HG03469 (cell line): ENCODE results near the gene SMARCA2.
A peak's percentile ranks its signal among the peaks of the same experiment; 100 is the strongest.

Source experiments
- ATAC-seq: cut with Tn5 transposase; IDR thresholded peaks from one replicate; pipeline ENCODE4 v1.9.1; 2021; ENCODE audit warnings: mild to moderate bottlenecking, moderate library complexity, moderate number of reproducible peaks; ENCODE audit not compliant: unreplicated experiment

SMARCA2 gene

DNA sequence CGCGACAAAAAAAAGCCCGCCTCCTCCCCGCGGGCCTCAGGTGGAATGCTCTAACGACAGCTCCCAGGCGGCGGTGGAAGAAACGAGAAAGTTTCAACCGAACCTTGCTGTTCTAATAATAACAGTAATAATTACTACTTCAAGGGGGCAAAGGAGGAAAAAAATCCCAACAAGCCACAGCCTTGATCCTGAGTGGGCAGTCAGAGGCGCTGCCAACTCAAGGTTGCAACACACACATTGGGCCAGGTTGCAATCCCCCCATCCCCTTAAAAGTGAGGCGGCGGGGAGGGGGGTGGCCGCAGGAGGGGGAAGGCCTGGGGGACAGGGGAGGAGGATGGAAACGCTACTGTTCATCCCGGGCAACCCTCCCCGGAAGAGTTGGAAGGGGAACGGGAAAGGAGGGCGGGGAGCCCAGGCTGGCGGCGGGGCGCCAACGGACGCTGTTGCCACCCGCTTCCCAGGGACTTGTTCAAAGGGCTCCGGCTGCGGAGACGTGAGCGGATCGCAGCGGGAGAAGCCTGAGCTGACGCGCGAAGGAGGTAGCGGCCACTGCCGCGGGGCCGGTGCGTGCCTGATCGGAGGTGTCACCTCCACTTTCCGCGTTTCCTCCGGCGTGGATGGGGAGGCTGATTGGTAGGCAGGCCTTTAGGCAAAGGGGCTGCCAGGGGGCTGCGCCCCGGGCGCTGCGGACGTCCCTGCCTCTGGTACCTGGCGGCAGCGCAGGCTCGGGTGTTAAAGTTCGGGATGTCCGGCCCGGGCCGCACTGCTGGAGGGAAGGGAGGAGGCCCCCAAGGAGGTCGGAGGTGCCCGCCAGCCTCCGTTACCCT, 647 bp downstream of the SMARCA2 start:
- no peak for ATAC-seq

DNA sequence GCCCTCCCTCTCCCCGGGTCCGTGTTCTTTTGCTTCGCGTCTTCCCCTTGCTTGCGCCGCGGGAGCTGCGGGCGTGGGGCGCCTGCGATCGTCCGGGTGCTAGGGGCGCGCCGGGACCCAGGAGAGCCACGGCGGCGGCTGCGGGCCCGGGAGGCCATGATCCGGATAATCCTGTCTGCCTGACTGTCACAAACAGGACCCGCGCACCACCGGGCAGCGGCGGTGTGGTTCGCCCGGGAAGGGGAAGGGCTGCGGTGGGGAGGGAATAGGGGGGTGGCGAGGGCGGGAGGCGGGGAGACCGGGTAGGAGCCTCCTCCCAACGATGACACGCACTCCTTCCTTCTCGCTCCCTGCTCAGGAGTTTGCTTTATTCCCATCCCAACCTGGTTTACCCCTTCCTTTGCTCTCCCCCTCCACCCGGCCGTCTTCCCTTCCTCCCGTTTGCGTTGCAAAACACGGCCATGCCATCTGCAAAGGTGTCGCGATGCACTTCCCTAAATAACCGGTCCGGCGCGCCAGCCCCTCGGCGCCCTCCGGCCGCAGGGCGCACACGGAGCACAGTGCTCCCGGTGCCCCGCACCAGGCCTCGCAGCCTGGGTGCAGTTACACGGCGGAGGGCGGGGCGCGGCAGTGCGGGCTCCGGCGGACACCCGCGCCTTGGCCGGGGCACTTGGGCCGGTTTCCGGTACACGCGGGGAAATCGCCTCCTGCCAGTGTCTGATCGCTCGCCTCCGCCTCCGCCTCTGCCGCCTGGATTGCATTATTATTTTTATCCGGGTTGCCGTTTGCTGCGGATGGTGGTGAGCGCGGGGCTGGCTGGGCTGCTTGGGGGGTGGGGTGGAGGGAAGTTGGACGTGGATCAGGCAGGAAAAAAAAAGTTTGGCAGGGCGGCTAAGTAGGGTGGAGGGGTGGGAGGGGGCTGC, 1.5 kb downstream of the SMARCA2 start:
- no peak for ATAC-seq

- peak; percentile 24 for ATAC-seq
These were observed 2.4 kb downstream of the SMARCA2 start for GRCh38 chr9:2017331-2018161.

GRCh38 chr9:2018162-2018643, 3.1 kb downstream of the SMARCA2 start:
- no peak for ATAC-seq

DNA sequence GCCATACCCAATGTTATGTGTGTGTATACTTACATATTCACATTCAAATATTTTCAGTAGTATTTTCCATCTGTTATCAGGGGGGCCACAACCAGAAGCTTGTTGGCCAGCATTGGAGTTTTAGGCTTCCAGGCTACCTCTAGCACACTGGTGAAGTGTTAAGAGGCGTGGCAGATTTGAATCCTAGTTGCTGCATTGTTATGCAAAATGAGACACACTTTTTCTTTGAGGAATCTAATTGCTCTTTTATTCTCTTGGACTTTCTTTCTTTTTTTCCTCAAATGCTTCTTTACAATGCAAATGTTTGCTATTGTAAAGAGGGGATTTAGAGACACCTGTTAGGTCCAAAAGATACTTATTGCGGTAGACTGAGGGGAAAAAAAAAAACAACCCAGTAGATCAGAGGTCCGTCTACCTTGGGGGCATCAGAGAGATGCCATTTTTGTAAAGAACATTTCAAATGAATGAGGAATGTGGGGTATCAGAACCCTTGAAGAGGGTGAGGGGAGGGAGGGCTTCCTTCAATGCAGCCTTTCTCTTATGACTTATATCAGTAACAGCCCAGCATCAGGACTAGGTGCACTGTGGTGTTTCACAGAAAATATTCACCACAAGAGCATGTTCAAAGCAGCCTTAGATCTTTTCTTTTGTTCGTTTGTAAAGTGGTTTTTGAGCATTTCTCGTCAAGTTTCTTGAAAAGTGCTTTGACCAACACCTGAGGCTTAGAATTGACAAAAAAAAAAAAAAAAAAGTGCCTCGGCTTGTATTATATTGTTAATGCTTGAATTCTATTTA, 3.8 kb downstream of the SMARCA2 start:
- no peak for ATAC-seq

DNA sequence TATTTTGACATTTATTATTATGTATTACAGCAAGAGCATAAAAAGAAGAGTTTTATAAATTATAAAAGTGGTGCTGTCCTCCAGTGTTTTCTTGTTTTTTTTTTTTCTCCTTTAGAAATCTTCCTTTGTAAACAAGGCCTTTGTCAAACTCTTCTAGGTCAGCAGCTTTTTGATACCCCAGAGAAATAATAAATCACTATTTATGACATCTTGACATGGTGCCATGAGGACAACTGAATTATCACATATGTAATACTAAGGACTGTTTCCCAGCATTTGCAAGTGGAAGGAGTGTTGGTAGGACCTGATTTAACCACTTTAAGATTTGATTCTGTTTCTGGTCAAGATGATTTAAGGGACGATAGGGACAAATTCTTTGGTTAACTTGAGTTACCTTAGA, 4.6 kb downstream of the SMARCA2 start:
- ATAC-seq = no peak

DNA sequence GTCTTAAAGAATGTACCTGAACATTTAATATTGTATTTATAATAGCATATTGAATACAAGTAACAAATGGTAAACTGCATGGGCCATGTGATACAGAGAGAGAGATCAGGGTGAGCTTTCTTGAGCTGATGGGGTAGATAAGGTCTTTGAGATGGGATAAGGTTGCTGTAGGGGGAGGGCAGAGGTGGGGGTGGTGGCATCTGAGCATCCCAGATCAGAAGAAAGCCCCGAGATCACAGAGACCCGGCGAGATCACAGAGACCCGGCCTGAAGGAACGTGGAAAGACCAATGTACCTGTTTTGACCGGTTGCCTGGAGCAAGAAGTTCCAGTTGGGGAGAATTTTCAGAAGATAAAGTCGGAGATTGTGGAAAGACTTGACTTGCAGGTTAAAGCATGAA, 6.6 kb downstream of the SMARCA2 start:
- no peak for ATAC-seq

- ATAC-seq = no peak
These were observed 7.4 kb downstream of the SMARCA2 start for GRCh38 chr9:2022560-2022959.

DNA sequence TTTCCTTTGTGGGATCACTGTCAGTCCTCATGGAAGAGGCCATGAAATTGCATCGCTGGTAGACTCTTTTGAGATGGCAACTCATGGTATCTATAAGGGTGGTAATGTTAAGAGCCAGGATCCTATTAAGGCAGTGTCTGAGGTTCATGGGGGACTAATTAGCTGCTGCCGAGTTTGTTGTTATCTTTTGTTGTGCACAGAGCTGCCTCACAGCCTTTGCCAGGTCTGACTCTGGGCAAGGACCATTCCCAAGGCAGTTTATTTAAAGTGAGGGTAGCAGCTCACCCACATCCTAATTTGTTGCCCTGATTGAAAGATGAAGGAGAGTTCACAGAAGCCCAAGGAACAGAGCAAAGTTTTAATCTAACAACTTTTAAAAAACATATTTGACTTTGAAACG, 7.9 kb downstream of the SMARCA2 start:
- ATAC-seq = no peak

- ATAC-seq = no peak
These were observed 8.4 kb downstream of the SMARCA2 start for GRCh38 chr9:2023532-2023931.

DNA sequence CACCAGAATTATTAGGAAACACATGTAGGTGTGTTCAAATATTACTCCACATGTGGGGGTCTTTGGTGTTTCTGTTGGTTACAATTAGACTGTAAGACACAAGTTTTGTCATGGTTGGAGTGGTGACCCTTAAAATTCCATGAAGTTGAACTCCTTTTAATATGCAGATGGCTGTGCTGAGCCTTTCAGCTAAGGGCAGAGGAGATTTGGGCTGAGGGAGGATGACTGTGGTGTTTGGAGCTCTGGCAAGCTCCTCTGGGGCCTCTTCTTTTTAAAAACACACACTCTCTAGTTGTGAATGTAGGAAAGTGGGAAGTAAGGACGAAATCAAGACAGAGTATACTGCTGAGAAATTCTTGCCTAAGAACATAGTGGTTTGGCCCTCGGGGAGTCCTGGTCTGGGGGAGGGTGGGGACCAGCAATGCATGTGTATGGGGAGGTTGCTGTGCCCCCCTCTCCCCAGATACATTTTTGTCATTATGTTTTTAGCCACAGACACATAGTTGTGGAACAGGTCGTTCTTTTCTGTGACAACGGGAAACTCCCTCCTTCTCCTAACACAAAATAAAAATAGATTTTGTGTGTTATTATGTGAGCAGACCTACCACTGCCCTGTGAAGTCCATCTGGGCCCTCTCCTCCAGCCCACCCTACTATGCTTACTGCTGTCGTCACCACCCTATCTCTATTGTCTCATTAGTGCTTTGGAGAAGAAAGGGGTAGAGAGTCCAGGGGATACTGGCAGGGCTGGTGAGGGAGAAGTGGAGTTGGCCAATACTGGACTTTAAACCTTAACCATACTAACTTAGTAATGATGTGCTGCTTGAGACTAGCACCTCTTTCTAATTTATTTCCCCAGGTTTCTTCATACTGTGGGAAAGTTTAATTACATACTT, 10.0 kb downstream of the SMARCA2 start:
- no peak for ATAC-seq

DNA sequence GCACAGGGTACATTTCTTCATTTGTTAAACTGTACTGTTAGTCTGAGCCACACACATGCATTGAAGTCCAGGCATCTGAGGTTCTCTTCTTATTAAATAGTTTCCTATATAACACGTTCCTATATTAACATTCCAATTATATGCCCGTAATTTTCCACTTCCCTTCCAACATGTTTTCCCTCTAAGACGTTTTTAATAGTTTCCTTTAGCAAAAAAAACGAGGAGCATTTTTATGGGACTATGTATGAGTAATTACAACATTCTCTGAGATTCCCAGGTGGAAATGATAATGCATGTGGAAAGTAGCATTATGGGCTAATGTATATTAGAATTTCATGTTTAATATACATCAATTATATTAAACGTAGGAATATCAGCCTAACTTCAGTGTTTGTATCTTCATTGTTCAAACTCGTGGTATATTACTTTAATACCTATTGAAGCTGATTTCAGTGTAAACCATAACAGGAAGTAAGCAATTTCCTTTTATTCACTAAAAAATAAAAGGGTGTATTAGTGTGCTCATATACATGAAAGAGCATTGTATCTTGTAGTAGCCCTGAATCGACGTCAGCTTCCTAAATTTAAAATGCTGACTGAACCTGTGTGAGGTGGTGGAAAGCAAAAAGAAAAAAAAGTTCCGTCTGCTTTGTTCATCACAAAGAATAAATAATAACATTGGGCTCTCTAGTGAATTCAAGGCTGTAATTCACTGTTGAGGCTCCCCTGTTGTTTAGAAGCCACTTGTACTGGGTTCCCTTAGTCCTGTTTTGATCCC, 11.3 kb downstream of the SMARCA2 start:
- no peak for ATAC-seq

GRCh38 chr9:2027543-2028160, 12.5 kb downstream of the SMARCA2 start:
- ATAC-seq = no peak

DNA sequence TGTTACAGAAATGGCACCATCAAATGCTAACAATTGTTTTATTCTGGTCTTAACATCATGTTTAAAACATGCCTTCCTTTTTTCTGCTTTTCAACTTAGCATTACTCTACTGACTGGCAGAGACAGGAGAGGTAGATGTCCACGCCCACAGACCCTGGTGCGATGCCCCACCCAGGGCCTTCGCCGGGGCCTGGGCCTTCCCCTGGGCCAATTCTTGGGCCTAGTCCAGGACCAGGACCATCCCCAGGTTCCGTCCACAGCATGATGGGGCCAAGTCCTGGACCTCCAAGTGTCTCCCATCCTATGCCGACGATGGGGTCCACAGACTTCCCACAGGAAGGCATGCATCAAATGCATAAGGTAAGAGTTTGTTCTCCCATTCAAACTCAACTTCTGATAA, 13.7 kb downstream of the SMARCA2 start:
- no peak for ATAC-seq

DNA sequence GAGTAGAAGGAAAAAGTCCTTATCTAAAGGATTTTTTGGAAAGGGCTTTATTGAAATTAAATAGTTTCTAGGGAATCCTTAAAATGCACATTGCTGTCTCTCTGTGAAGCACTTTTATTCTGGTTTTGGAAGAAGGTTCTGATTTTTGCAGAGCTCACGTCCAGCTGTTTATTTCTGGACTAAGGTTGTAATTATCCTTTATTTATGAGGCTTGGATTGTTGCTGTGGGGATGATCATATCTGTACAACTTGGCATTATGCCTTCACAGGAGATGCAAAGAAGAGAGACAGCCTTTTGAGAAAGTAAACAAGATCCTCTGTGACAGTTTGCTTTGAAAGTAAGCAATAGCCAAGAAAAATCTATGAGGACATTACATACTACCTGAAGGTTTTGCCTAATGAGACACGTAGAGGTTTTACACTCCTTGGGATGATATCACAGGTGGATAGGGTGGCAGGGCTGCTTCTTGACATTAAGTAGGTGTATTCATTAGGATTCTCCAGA, 14.6 kb downstream of the SMARCA2 start:
- no peak for ATAC-seq

DNA sequence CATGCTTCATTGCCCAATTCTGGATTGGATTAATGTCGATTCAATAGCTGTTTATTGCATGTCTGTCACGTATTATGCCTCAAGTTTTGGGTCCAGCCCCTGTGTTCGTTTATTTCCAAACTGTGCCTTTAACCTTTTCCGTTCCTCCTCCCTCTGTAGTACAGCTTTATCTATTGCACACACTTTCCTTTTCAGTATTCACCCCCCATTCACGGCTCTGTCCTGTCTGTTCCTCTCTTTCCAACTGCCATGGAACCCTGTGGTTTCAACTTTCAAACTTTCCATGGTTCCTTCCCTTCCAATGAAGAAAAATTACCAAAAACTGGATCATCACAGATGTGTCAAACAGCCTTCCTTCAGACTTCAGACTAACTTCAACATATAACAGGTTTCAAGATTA, 17.1 kb downstream of the SMARCA2 start:
- ATAC-seq = no peak

GRCh38 chr9:2036844-2037243, 21.7 kb downstream of the SMARCA2 start:
- ATAC-seq = no peak
